ENCODE results near the gene CLEC5A.
"Not testable (repeated sequence)": the region's sequence is repeated elsewhere in the genome, so short reads cannot be mapped to it uniquely, and the experiment has no call there.

Gene CLEC5A

DNA sequence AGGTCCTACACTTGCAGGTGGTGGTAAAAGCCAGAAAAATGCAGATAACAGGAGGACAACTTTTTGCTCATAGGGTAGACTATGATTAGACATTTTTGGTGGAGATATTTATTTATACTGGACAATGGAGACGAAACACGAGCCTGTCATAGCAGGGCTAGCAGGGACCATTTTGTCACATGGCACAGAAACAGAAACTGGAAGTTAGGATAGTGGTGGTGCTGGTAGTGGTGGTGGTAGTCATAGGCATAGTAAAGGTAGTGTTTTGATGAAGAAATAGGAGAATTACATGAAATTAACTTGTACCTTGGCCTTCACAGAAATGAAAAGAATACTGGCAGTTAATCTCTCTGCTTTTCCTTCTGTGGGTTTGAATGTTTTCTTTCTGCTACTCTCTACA is 40.1 kb upstream of the CLEC5A start:
- Mint-ChIP-seq H3K4me3 (no peak overlapping the region), H3K27ac (no peak overlapping the region), H3K9me3 (no peaks in the 10 kb centered on the region), H3K4me1 (no peaks in the 10 kb centered on the region), H3K36me3 (ENCODE audit: low read depth) (no peaks in the 10 kb centered on the region), H3K27me3 (ENCODE audit: low read depth) (no peaks in the 10 kb centered on the region)
- TF ChIP-seq, protein P1, sequence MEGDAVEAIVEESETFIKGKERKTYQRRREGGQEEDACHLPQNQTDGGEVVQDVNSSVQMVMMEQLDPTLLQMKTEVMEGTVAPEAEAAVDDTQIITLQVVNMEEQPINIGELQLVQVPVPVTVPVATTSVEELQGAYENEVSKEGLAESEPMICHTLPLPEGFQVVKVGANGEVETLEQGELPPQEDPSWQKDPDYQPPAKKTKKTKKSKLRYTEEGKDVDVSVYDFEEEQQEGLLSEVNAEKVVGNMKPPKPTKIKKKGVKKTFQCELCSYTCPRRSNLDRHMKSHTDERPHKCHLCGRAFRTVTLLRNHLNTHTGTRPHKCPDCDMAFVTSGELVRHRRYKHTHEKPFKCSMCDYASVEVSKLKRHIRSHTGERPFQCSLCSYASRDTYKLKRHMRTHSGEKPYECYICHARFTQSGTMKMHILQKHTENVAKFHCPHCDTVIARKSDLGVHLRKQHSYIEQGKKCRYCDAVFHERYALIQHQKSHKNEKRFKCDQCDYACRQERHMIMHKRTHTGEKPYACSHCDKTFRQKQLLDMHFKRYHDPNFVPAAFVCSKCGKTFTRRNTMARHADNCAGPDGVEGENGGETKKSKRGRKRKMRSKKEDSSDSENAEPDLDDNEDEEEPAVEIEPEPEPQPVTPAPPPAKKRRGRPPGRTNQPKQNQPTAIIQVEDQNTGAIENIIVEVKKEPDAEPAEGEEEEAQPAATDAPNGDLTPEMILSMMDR (IDR thresholded peaks at IDR 0.05; ENCODE audit: unreplicated experiment in 3 of 3): no peak

DNA sequence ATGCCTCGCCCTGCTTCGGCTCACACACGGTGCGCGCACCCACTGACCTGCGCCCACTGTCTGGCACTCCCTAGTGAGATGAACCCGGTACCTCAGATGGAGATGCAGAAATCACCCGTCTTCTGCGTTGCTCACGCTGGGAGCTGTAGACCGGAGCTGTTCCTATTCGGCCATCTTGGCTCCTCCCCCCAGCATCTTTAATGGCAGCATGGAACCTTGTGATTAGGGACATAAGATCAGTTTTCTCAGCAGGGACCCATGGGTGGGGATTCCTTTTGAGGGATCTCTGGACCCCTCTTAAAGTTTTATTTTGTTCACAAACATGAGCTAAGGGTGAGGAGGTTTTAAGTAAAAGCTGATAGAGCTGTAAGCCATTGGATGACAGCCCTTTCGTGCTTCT is 39.2 kb upstream of the CLEC5A start:
- H3K4me3 Mint-ChIP-seq; H3K27me3 Mint-ChIP-seq (ENCODE audit: low read depth): not testable (repeated sequence)

DNA sequence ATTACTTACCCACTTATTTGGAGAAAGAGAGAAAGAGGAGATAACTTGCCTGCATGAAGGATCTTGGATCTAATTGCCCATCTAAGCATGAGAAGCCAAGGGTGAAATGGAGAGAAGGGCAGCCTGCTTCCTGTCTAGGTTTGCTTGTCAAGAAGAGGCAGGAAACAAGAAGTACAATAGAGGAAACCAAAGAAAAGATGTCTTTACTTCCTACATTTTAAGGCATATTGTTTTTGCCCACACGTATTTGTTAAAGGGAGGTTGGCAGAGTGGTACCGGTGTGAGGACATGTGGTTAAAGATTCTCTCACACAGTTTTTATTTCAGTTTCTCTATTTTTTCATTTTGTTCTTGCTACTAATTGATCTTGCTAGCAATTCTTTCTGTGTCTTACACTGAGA is 32.8 kb upstream of the CLEC5A start:
- Mint-ChIP-seq H3K4me1 (no peaks in the 10 kb centered on the region), H3K4me3 (no peak overlapping the region), H3K27me3 (ENCODE audit: low read depth) (no peaks in the 10 kb centered on the region), H3K36me3 (ENCODE audit: low read depth) (no peaks in the 10 kb centered on the region), H3K9me3 (peaks cover 2% of the 10 kb centered on the region), H3K27ac (no peak overlapping the region)
- TF ChIP-seq, protein P1 (IDR thresholded peaks at IDR 0.05; ENCODE audit: unreplicated experiment in 3 of 3): no peak

More for the DNA sequence above, 39.2 kb upstream of the CLEC5A start:
- H3K36me3 Mint-ChIP-seq (ENCODE audit: low read depth); H3K27ac Mint-ChIP-seq; H3K9me3 Mint-ChIP-seq; H3K4me1 Mint-ChIP-seq: not testable (repeated sequence)

DNA sequence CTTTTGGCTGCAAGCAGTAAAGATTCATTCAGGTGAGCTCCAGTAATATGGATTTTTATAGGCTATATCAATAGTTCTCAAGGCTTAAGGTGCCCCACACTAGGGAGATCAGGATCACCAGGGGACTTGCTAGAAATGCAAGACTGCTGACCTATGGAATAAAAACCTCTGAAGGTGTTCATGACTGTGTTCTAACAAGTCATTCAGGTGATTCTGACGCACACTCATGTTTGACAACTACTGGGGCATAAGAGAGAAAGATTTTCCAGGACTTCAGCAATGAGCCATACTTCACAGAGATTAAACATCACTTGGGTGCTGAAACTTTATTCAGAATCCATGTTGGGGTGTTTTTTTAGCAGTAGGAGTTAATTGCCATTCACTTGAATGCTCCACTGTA is 31.6 kb upstream of the CLEC5A start:
- no peaks in the 10 kb centered on the region for H3K4me1 Mint-ChIP-seq
- H3K27ac Mint-ChIP-seq: peak overlapping the region; percentile 12 to 62 (median 19)
- H3K27me3 Mint-ChIP-seq (ENCODE audit: low read depth): no peaks in the 10 kb centered on the region
- TF ChIP-seq, protein P1 (IDR thresholded peaks at IDR 0.05; ENCODE audit: unreplicated experiment in 3 of 3): no peak
- peaks cover 2% of the 10 kb centered on the region for H3K9me3 Mint-ChIP-seq
- H3K36me3 Mint-ChIP-seq (ENCODE audit: low read depth): no peaks in the 10 kb centered on the region
- H3K4me3 Mint-ChIP-seq: no peak overlapping the region

DNA sequence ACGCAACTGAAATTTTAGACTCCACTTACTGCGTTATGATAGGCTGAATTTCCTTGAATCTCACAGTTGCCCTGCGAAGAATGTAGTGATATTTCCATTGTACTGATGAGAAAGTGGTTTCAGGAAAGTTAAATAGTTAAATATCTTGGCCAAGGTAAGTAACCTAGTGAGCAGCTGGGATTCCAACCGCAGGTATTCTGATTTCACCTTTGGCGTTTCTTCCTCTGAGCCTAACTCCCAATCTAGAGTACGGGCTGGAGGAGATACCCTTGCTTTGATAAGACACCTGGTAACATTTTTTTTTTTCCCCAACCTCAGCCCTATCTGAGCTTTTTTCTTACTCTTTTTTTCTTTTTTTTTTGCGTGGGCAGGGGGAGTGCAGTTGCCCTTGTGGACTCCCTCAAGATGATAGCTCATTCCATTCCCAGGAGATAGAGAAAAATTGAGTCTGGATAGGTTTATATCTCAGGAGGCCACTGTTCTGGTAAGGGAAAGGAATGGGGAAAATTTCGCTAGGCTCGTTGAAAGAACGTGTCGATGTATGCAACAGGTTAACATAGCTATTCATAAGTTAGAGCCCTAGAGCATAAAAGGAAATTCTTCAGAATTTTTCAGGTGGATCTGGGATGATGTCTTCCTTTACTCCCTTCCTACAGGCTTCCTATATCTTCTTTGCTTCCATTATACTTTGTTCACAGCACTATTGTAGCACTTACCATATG is 29.9 kb upstream of the CLEC5A start:
- Mint-ChIP-seq H3K36me3 (ENCODE audit: low read depth) (no peaks in the 10 kb centered on the region), H3K9me3 (peaks cover 2% of the 10 kb centered on the region), H3K4me1 (no peaks in the 10 kb centered on the region), H3K4me3 (peak overlapping the region; percentile 45 to 58 (median 56)), H3K27me3 (ENCODE audit: low read depth) (peaks cover 6% of the 10 kb centered on the region), H3K27ac (no peak overlapping the region)
- TF ChIP-seq, protein P1 (IDR thresholded peaks at IDR 0.05; ENCODE audit: unreplicated experiment in 3 of 3): no peak

DNA sequence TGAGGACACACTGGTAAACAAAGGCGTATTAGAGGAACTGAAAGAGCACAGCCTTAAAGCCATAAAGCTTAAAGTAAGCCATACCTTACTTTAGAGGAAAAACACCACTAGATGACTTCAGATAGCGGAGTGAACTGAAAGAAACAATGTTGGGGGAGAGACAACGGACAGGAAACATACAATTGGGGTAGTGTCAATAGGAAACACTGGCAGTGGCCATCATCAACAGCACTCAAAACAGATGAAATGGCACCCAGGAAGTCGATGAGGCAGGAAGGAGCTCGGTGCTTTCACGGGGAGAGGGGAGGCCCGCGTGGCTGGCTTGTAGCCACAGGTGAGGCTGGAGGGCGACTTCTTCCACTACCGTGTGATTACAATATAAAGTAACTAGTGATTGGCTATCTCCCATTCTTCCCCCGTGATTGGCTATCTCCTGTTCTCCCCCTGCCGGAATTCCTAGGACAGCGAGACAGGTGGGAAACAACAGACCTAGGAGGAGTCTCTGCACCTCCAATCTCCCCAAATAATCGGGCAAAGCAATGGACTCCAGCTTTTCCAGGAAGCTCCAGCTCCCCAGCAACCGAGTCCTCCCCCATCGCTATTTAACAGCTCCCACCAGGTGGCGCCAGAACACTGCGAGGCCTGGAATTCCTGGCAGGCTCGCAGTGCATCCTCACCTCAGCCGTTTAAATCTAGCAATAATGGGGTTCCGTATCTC is 29.2 kb upstream of the CLEC5A start:
- Mint-ChIP-seq H3K4me3 (peak overlapping the region; percentile 45 to 58 (median 56)), H3K27me3 (ENCODE audit: low read depth) (peaks cover 6% of the 10 kb centered on the region), H3K27ac (no peak overlapping the region), H3K4me1 (no peaks in the 10 kb centered on the region), H3K36me3 (ENCODE audit: low read depth) (no peaks in the 10 kb centered on the region), H3K9me3 (peaks cover 2% of the 10 kb centered on the region)
- TF ChIP-seq, protein P1 (IDR thresholded peaks at IDR 0.05; ENCODE audit: unreplicated experiment in 3 of 3): peak; percentile 79 to 90 (median 85)
